Type B pancreatic cell (in vitro differentiated cells): Measurements from ENCODE around the gene HEMK1. TPM values are rescaled to one million over a fixed set of nuclear protein-coding genes. Genes with fewer than 3 reads are reported as not detected.

Source experiments
- DNase-seq: peaks from one replicate; pipeline ENCODE4 v3.0.0; 2021; ENCODE audit warnings: mixed read lengths; ENCODE audit not compliant: unreplicated experiment; ENCODE audit errors: extremely low spot score
- H3K27ac Mint-ChIP-seq: 2 replicates; pipeline ENCODE4 v1.8.0; 2021; ENCODE audit warnings: mild to moderate bottlenecking, mixed read lengths
- H3K27me3 Mint-ChIP-seq: 2 replicates; pipeline ENCODE4 v1.8.0; 2021; ENCODE audit warnings: mixed read lengths
- H3K36me3 Mint-ChIP-seq: 2 replicates; pipeline ENCODE4 v1.8.0; 2021; ENCODE audit warnings: mixed read lengths
- H3K4me1 Mint-ChIP-seq: one replicate; pipeline ENCODE4 v1.8.0; 2021; ENCODE audit warnings: mixed read lengths; ENCODE audit not compliant: unreplicated experiment
- H3K4me3 Mint-ChIP-seq: 2 replicates; pipeline ENCODE4 v1.8.0; 2021; ENCODE audit warnings: mild to moderate bottlenecking, mixed read lengths
- H3K9me3 Mint-ChIP-seq: 2 replicates; pipeline ENCODE4 v1.8.0; 2021; ENCODE audit warnings: mixed read lengths
- CTCF ChIP-seq: fragments of 200-600 bp; sonication (generic); conservative IDR thresholded peaks from 2 replicates; pipeline ENCODE4 v1.5.0; 2021; ENCODE audit warnings: antibody characterized with exemption, mild to moderate bottlenecking
- total RNA-seq: library from RNA; stranded (reverse); gene quantifications from 2 replicates; pipeline ENCODE4 v1.2.1, GENCODE V29; 2021; ENCODE audit warnings: low replicate concordance

Gene HEMK1
- total RNA-seq, 1 donor from 2014 or later, result 29.9 TPM

DNA sequence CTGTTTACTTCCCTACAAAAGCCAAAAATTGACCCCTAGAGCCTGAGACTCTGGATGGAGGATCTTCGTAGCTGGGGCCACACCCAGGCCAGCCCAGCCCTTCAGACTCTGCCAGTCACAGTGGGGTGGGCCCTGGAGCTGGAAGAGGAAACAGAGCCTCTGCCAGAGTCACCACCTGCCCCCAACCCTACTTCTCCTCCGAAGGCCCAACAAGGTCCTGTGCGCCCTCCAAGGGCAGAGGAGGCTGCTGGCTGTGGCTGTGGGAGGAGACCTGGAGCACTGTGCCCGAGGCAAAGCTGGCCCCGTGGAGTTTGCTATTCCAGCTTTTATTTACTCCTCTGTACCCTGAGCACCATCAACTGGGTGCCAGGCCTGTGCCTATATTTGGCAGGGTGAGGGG lies 23.2 kb downstream of the HEMK1 start:
- H3K36me3 Mint-ChIP-seq, result no peaks in the 10 kb centered on the region

GRCh38 chr3:50594253-50594785 lies 25.0 kb downstream of the HEMK1 start:
- no peak overlapping the region for H3K4me3 Mint-ChIP-seq
- H3K4me1 Mint-ChIP-seq, result peaks cover 5% of the 10 kb centered on the region
- no peak for DNase-seq
- no peak overlapping the region for H3K27ac Mint-ChIP-seq
- no peaks in the 10 kb centered on the region for H3K27me3 Mint-ChIP-seq
- H3K9me3 Mint-ChIP-seq, result no peaks in the 10 kb centered on the region
- H3K36me3 Mint-ChIP-seq, result no peaks in the 10 kb centered on the region
- no peak for TF ChIP-seq CTCF

More for the DNA sequence above, 23.2 kb downstream of the HEMK1 start:
- Mint-ChIP-seq H3K27ac (no peak overlapping the region), H3K9me3 (no peaks in the 10 kb centered on the region), H3K4me3 (no peak overlapping the region), H3K4me1 (peaks cover 5% of the 10 kb centered on the region), H3K27me3 (no peaks in the 10 kb centered on the region)
- no peak for DNase-seq
- no peak for TF ChIP-seq CTCF

DNA sequence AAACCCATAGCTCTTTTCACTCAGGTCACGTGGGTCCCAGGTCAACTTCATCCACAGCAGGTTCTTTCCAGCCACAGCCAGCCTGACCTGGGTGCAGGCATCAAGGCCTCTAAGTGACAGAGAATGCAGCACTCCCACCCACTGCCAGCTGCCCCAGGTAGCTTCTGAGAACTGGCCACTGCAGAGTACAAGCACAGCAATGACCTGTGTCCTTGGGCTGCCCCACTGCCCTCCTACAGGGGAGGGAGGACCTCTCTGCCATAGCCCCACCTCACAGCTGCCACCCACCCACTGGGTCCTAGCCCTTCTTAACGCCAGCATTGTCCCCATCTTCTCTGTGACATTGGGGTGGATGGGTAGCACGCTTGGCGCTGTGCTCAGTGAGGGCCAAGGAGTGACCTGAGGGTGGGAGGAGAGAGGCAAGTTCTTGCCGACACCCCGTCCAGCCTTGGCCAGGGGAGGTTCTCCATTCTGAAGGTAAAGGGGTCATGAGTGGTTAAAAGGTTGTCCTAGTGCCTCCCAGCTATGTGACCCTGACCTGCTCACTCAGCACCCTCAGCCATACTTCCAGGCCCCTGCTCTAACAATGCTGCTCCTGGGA lies 29.9 kb downstream of the HEMK1 start:
- no peak for TF ChIP-seq CTCF
- no peak overlapping the region for H3K27ac Mint-ChIP-seq

GRCh38 chr3:50599716-50600118 lies 30.4 kb downstream of the HEMK1 start:
- H3K4me1 Mint-ChIP-seq, result peaks cover 17% of the 10 kb centered on the region
- H3K27me3 Mint-ChIP-seq, result no peaks in the 10 kb centered on the region
- TF ChIP-seq CTCF, result no peak
- H3K27ac Mint-ChIP-seq, result no peak overlapping the region
- H3K4me3 Mint-ChIP-seq, result no peak overlapping the region
- H3K9me3 Mint-ChIP-seq, result no peaks in the 10 kb centered on the region
- DNase-seq, result no peak
- H3K36me3 Mint-ChIP-seq, result no peaks in the 10 kb centered on the region

More for the DNA sequence above, 29.9 kb downstream of the HEMK1 start:
- Mint-ChIP-seq H3K4me1 (peaks cover 17% of the 10 kb centered on the region), H3K36me3 (no peaks in the 10 kb centered on the region), H3K4me3 (no peak overlapping the region), H3K9me3 (no peaks in the 10 kb centered on the region), H3K27me3 (no peaks in the 10 kb centered on the region)
- no peak for DNase-seq

- Mint-ChIP-seq H3K4me1 (peaks cover 17% of the 10 kb centered on the region), H3K27ac (no peak overlapping the region), H3K36me3 (no peaks in the 10 kb centered on the region), H3K27me3 (no peaks in the 10 kb centered on the region), H3K4me3 (no peak overlapping the region), H3K9me3 (no peaks in the 10 kb centered on the region)
- no peak for DNase-seq
- TF ChIP-seq CTCF, result no peak
Observed at GRCh38 chr3:50600141-50600753, 30.9 kb downstream of the HEMK1 start.
